IMR-90 (cell line): ENCODE data around the gene DYNC1LI2. TPM values are rescaled to one million over a fixed set of nuclear protein-coding genes. Genes with fewer than 3 reads are reported as not detected.

Experiments
- ATAC-seq: fragments of 200-7000 bp; cut with Tn5 transposase; 2 replicates; pipeline ENCODE4 v1.9.1; 2020; ENCODE audit warnings: low read depth, mild to moderate bottlenecking, moderate library complexity
- BruUV-seq: library from RNA; stranded (reverse); fragments of 400-500 nt; replicated peaks from 2 replicates; lab custom pipeline; 2021; lab: Mats Ljungman, UMichigan
- CTCF ChIA-PET: fragments of 300-600 bp; formaldehyde crosslinking; extraction: SDS; loops from one replicate; lab custom pipeline; 2021; ENCODE audit warnings: antibody characterized with exemption; lab: Yijun Ruan, JAX
- POLR2A ChIA-PET: fragments of 300-600 bp; sonication (Branson Sonifier 250); formaldehyde crosslinking; loops from one replicate; lab custom pipeline; 2022; ENCODE audit warnings: antibody characterized with exemption; ENCODE audit not compliant: unreplicated experiment; lab: Charles Lee
- DNase-seq: peaks from one replicate; pipeline ENCODE4 v3.0.0; 2013
- H2AFZ ChIP-seq: replicated peaks from 2 replicates; pipeline ENCODE3; 2013; ENCODE audit warnings: low read length, mild to moderate bottlenecking; ENCODE audit not compliant: poor library complexity
- H2AK5ac ChIP-seq: 2 replicates; pipeline ENCODE4 v1.6.1; 2013; ENCODE audit warnings: low read depth, low read length, inconsistent platforms
- H2AK9ac ChIP-seq: replicated peaks from 2 replicates; pipeline ENCODE3; 2013; ENCODE audit warnings: mild to moderate bottlenecking, low read depth, low read length, moderate library complexity; ENCODE audit not compliant: poor library complexity
- H2BK120ac ChIP-seq: 2 replicates; pipeline ENCODE4 v1.6.1; 2013; ENCODE audit warnings: low read depth, low read length, inconsistent platforms
- H2BK15ac ChIP-seq: 3 replicates; pipeline ENCODE4 v1.6.1; 2013; ENCODE audit warnings: low read depth, low read length, inconsistent platforms
- H2BK20ac ChIP-seq: 2 replicates; pipeline ENCODE4 v1.6.1; 2013; ENCODE audit warnings: low read depth, mild to moderate bottlenecking, inconsistent platforms, low read length, moderate library complexity
- H2BK5ac ChIP-seq: 2 replicates; pipeline ENCODE4 v1.6.1; 2013; ENCODE audit warnings: mild to moderate bottlenecking, low read depth, low read length, inconsistent platforms; ENCODE audit not compliant: poor library complexity, severe bottlenecking
- H3K14ac ChIP-seq: replicated peaks from 2 replicates; pipeline ENCODE4 v1.6.1; 2013; ENCODE audit warnings: low read depth, low read length, inconsistent platforms
- H3K18ac ChIP-seq: 2 replicates; pipeline ENCODE4 v1.6.1; 2013; ENCODE audit warnings: low read depth, low read length, control low read depth
- H3K23ac ChIP-seq: 2 replicates; pipeline ENCODE4 v1.6.1; 2013; ENCODE audit warnings: low read depth, low read length, inconsistent platforms
- H3K27ac ChIP-seq: 2 replicates; pipeline ENCODE4 v1.5.1; 2013; ENCODE audit warnings: mild to moderate bottlenecking, control low read depth, low read length; ENCODE audit not compliant: insufficient read depth
- H3K27me3 ChIP-seq: 2 replicates; pipeline ENCODE4 v1.6.1; 2013; ENCODE audit warnings: low read length; ENCODE audit not compliant: control insufficient read depth, insufficient read depth
- H3K36me3 ChIP-seq: 2 replicates; pipeline ENCODE4 v1.6.1; 2013; ENCODE audit warnings: low read length, mixed read lengths; ENCODE audit not compliant: control insufficient read depth, insufficient read depth
- H3K4ac ChIP-seq: 2 replicates; pipeline ENCODE4 v1.6.1; 2013; ENCODE audit warnings: low read depth, low read length, inconsistent platforms
- H3K4me1 ChIP-seq: 2 replicates; pipeline ENCODE4 v1.6.1; 2013; ENCODE audit warnings: low read length, mixed read lengths; ENCODE audit not compliant: control insufficient read depth, insufficient read depth
- H3K4me2 ChIP-seq: 2 replicates; pipeline ENCODE4 v1.6.1; 2013; ENCODE audit warnings: low read depth, mild to moderate bottlenecking, control low read depth, low read length, moderate library complexity
- H3K4me3 ChIP-seq: 2 replicates; pipeline ENCODE4 v1.5.1; 2013; ENCODE audit warnings: low read depth, mild to moderate bottlenecking, control low read depth, low read length, moderate library complexity; ENCODE audit not compliant: insufficient read depth
- H3K56ac ChIP-seq: 2 replicates; pipeline ENCODE4 v1.6.1; 2013; ENCODE audit warnings: low read length, inconsistent platforms; ENCODE audit not compliant: insufficient read depth; ENCODE audit errors: extremely low read depth
- H3K79me1 ChIP-seq, 2 experiments: 2 replicates each; pipeline ENCODE4 v1.6.1; 2013; ENCODE audit warnings: low read length in 2 of 2, inconsistent platforms in 1 of 2, low read depth in 1 of 2
- H3K9ac ChIP-seq: 2 replicates; pipeline ENCODE4 v1.6.1; 2013; ENCODE audit warnings: low read depth, low read length, control low read depth
- H3K9me1 ChIP-seq: 2 replicates; pipeline ENCODE4 v1.6.1; 2013; ENCODE audit warnings: low read length, inconsistent platforms; ENCODE audit not compliant: insufficient read depth
- H3K9me3 ChIP-seq: 2 replicates; pipeline ENCODE4 v1.6.1; 2013; ENCODE audit warnings: low read length; ENCODE audit not compliant: control insufficient read depth, insufficient read depth
- H4K20me1 ChIP-seq: 2 replicates; pipeline ENCODE4 v1.6.1; 2013; ENCODE audit warnings: low read length, inconsistent platforms; ENCODE audit not compliant: insufficient read depth
- H4K5ac ChIP-seq: 2 replicates; pipeline ENCODE4 v1.6.1; 2013; ENCODE audit warnings: mild to moderate bottlenecking, low read depth, low read length, control low read depth
- H4K8ac ChIP-seq, 2 experiments: 2 replicates each; pipeline ENCODE4 v1.6.1; 2013; ENCODE audit warnings: low read depth in 2 of 2, low read length in 2 of 2, control low read depth in 1 of 2, inconsistent platforms in 1 of 2
- H4K91ac ChIP-seq: 2 replicates; pipeline ENCODE4 v1.6.1; 2013; ENCODE audit warnings: low read depth, low read length, inconsistent platforms; ENCODE audit not compliant: insufficient read depth
- CEBPB ChIP-seq: IDR thresholded peaks from 2 replicates; pipeline ENCODE4 v1.6.1; 2012; ENCODE audit warnings: low read depth, low read length, improper control_type of control experiment
- CHD1 ChIP-seq: IDR thresholded peaks from 2 replicates; pipeline ENCODE4 v1.6.1; 2012; ENCODE audit warnings: low read depth, low read length, improper control_type of control experiment
- ELK1 ChIP-seq: fragments of 150-350 bp; IDR thresholded peaks from 2 replicates; pipeline ENCODE4 v1.6.1; 2016; ENCODE audit warnings: low read depth, mild to moderate bottlenecking, low read length, moderate library complexity, borderline replicate concordance
- FOS ChIP-seq: fragments of 150-350 bp; IDR thresholded peaks from 2 replicates; pipeline ENCODE4 v1.6.1; 2016; ENCODE audit warnings: low read depth, low read length
- MAFK ChIP-seq: IDR thresholded peaks from 2 replicates; pipeline ENCODE4 v1.6.1; 2012; ENCODE audit warnings: low read depth, low read length, improper control_type of control experiment
- MAZ ChIP-seq: IDR thresholded peaks from 2 replicates; pipeline ENCODE4 v1.6.1; 2012; ENCODE audit warnings: low read depth, mild to moderate bottlenecking, low read length, improper control_type of control experiment, moderate library complexity, borderline replicate concordance
- MXI1 ChIP-seq: IDR thresholded peaks from 2 replicates; pipeline ENCODE4 v1.6.1; 2012; ENCODE audit warnings: low read depth, mild to moderate bottlenecking, low read length, moderate library complexity, borderline replicate concordance
- NFE2L2 ChIP-seq: fragments of 150-350 bp; IDR thresholded peaks from 2 replicates; pipeline ENCODE4 v1.6.1; 2016; ENCODE audit warnings: low read depth, mild to moderate bottlenecking, low read length
- POLR2A ChIP-seq: IDR thresholded peaks from 2 replicates; pipeline ENCODE4 v1.6.1; 2012; ENCODE audit warnings: mild to moderate bottlenecking, low read depth, low read length
- RAD21 ChIP-seq: IDR thresholded peaks from 2 replicates; pipeline ENCODE4 v1.6.1; 2012; ENCODE audit warnings: low read length, improper control_type of control experiment
- RCOR1 ChIP-seq: IDR thresholded peaks from 2 replicates; pipeline ENCODE4 v1.6.1; 2012; ENCODE audit warnings: mild to moderate bottlenecking, low read length, improper control_type of control experiment; ENCODE audit not compliant: insufficient replicate concordance
- RFX5 ChIP-seq: IDR thresholded peaks from 2 replicates; pipeline ENCODE4 v1.8.0; 2012; ENCODE audit warnings: low read depth, mild to moderate bottlenecking, low read length, moderate library complexity
- SMC3 ChIP-seq: fragments of 150-350 bp; IDR thresholded peaks from 2 replicates; pipeline ENCODE4 v1.6.1; 2016; ENCODE audit warnings: low read depth, mild to moderate bottlenecking, antibody characterized with exemption, low read length, moderate library complexity
- USF2 ChIP-seq: fragments of 150-350 bp; IDR thresholded peaks from 2 replicates; pipeline ENCODE4 v1.6.1; 2017; ENCODE audit warnings: mild to moderate bottlenecking, antibody characterized with exemption, low read length, low read depth
- WGBS, 2 experiments: methylation state at CpG; one replicate each; pipeline versions ENCODE4 v1.1.5 to v1.1.7; 2013; ENCODE audit warnings: missing lambda C conversion rate in 2 of 2; ENCODE audit not compliant: insufficient read length in 1 of 2; ENCODE audit errors: extremely low coverage in 2 of 2; 5-methylcytosine and 5-hydroxymethylcytosine counted together
- dilution Hi-C: fragments of 300-500 bp; cut with HindIII; formaldehyde crosslinking; loops from one replicate; pipeline ENCODE4 v1.14.3; 2018; ENCODE audit warnings: low sequenced_read_pairs; ENCODE audit not compliant: unreplicated experiment
- in situ Hi-C: fragments of 300-500 bp; cut with MboI; formaldehyde crosslinking; loops from 3 replicates; pipeline ENCODE4 v1.14.3; 2019; ENCODE audit warnings: low sequenced_read_pairs, inconsistent platforms, mixed read lengths
- intact Hi-C: fragments of 100-400 bp; cut with micrococcal nuclease; formaldehyde crosslinking; loops from 2 replicates; pipeline ENCODE4 v1.10.0; 2022
- polyA plus RNA-seq, 3 experiments: library from polyadenylated mRNA; depleted of rRNA; stranded (reverse); fragments of >200 nt; gene quantifications; 2 replicates each; pipeline ENCODE4 v1.2.3, GENCODE V29; 2012; ENCODE audit warnings: low replicate concordance in 1 of 3
- total RNA-seq: library from RNA; depleted of rRNA; stranded (reverse); fragments of >200 nt; gene quantifications from 2 replicates; pipeline ENCODE4 v1.2.3, GENCODE V29; 2012

The DYNC1LI2 gene
- total and polyA plus RNA-seq, 2 of the 4 experiments (the other 2 are of a cell fraction), result 65.3 to 88.4 TPM

- Histone ChIP-seq H2AK5ac (no peak overlapping the region), H2BK20ac (peak overlapping the region; percentile 61; the same call in 1 of the 2 replicates), H2BK120ac (peak overlapping the region; percentile 65; the same call in 1 of the 2 replicates), H3K27me3 (peaks cover 9% of the 10 kb centered on the region), H3K36me3 (peaks cover 18% of the 10 kb centered on the region), H4K91ac (peak overlapping the region; percentile 53; the same call in 1 of the 2 replicates), H2AK9ac (no peak overlapping the region), H4K5ac (peak overlapping the region; percentile 85; the same call in 1 of the 2 replicates), H4K20me1 (peaks cover 38% of the 10 kb centered on the region), H2AFZ (peak overlapping the region; percentile 89), H2BK15ac (no peak overlapping the region; the same call in 2 of the 3 replicates), H3K23ac (peak overlapping the region; percentile 96), H3K56ac (peak overlapping the region; percentile 20; the same call in 1 of the 2 replicates), H3K9ac (peak overlapping the region; percentile 56; the same call in 1 of the 2 replicates), H3K4ac (peak overlapping the region; percentile 76; the same call in 1 of the 2 replicates), H3K14ac (peak overlapping the region; percentile 93; the same call in 1 of the 2 replicates), H2BK5ac (no peak overlapping the region), H3K18ac (peak overlapping the region; percentile 68; the same call in 1 of the 2 replicates), H3K9me3 (no peaks in the 10 kb centered on the region), H3K4me2 (peak overlapping the region; percentile 92), H3K27ac (no peak overlapping the region), H4K8ac (peak overlapping the region; percentile 75 to 98), H3K9me1 (peaks cover 2% of the 10 kb centered on the region; the same call in 1 of the 2 replicates), H3K4me3 (peak overlapping the region; percentile 90; the same call in 1 of the 2 replicates), H3K79me1 (peaks cover 16 to 33% of the 10 kb centered on the region in 2 experiments), H3K4me1 (peaks cover 4% of the 10 kb centered on the region)
- DNase-seq, result no peak
- no TSS peak for BruUV-seq
- TF ChIP-seq MAFK (no peak), FOS (no peak), USF2 (no peak), CHD1 (no peak), RFX5 (no peak), SMC3 (no peak), NFE2L2 (no peak), RCOR1 (no peak), MAZ (no peak), ELK1 (no peak), CEBPB (no peak), RAD21 (no peak), POLR2A (no peak), MXI1 (no peak)
- in situ Hi-C loops (no loop called here), intact Hi-C loops (loop anchor here (5.0 kb wide), 1 partner anchor 115 kb away; no protein-coding TSS in a partner anchor), dilution Hi-C loops (no loop called here)
- ChIA-PET CTCF (interaction anchor here (0.7 to 2.2 kb wide), 8 partner anchors 10 to 158 kb away, joined by 3 to 10 read pairs (median 4); partner anchors contain the start of gene NAE1), POLR2A (no interaction called here)
- no peak for ATAC-seq
- WGBS, 2 experiments, result 100% methylated on average over 1 of the region's 3 CpGs; no CpG with 5 or more reads in 1 of the 2 experiments
Observed at GRCh38 chr16:66751992-66752322, 548 bp upstream of the DYNC1LI2 start.
